ENCODE measurements around the gene CNTRL. TPM values are rescaled to one million over a fixed set of nuclear protein-coding genes. Genes with fewer than 3 reads are reported as not detected.

The CNTRL gene
- total RNA-seq, 1 experiment from 2014 or later = 44.9 TPM

GRCh38 chr9:121210536-121210935 is 135.8 kb downstream of the CNTRL start:
- Histone ChIP-seq H3F3A (ENCODE audit: insufficient read depth, low read depth) (no peaks in the 10 kb centered on the region; the same call in 1 of the 2 replicates), H3K4me3 (no peak overlapping the region), H3K79me2 (ENCODE audit: low read depth) (no peaks in the 10 kb centered on the region), H3K36me3 (ENCODE audit: low read depth) (no peaks in the 10 kb centered on the region), H3K4me2 (no peak overlapping the region), H2AFZ (no peak overlapping the region), H3K27ac (no peak overlapping the region), H3K27me3 (ENCODE audit: insufficient read depth, low read depth) (no peaks in the 10 kb centered on the region), H3K9me2 (ENCODE audit: insufficient read depth) (no peaks in the 10 kb centered on the region), H3K9me3 (ENCODE audit: insufficient read depth, low read depth) (no peaks in the 10 kb centered on the region), H4K20me1 (ENCODE audit: insufficient read depth) (no peaks in the 10 kb centered on the region), H3K4me1 (replicated peaks; ENCODE audit: insufficient read depth) (peaks cover 5% of the 10 kb centered on the region; the same call in 1 of the 2 replicates)
- intact Hi-C loops (cut with micrococcal nuclease; ENCODE audit: unreplicated experiment) = no loop called here
- no peak for DNase-seq
- ChIA-PET CTCF (no interaction called here), POLR2A (ENCODE audit: unreplicated experiment) (no interaction called here)
- BruUV-seq (replicated peaks) = no TSS peak
- TF ChIP-seq CTCF (conservative IDR thresholded peaks at IDR 0.05) (no peak), EZH2 (IDR thresholded peaks at IDR 0.05; ENCODE audit: low read depth) (no peak)

GRCh38 chr9:121213136-121213806 is 138.5 kb downstream of the CNTRL start:
- H3K27me3 ChIP-seq (ENCODE audit: insufficient read depth, low read depth) = no peaks in the 10 kb centered on the region
- H2AFZ ChIP-seq = no peak overlapping the region
- H3K4me3 ChIP-seq = no peak overlapping the region
- H3K27ac ChIP-seq = no peak overlapping the region
- no TSS peak for BruUV-seq (replicated peaks)
- peak; percentile 78 to 94 for DNase-seq
- ChIA-PET POLR2A (ENCODE audit: unreplicated experiment) (no interaction called here), CTCF (interaction anchor here (0.6 to 0.8 kb wide), 4 partner anchors 14 to 107 kb away, joined by 3 to 10 read pairs (median 4); no protein-coding TSS in a partner anchor)
- H3F3A ChIP-seq (ENCODE audit: insufficient read depth, low read depth) = no peaks in the 10 kb centered on the region
- no peaks in the 10 kb centered on the region for H3K36me3 ChIP-seq (ENCODE audit: low read depth)
- H3K9me2 ChIP-seq (ENCODE audit: insufficient read depth) = no peaks in the 10 kb centered on the region
- no peaks in the 10 kb centered on the region for H3K79me2 ChIP-seq (ENCODE audit: low read depth)
- peaks cover 5% of the 10 kb centered on the region; the same call in 1 of the 2 replicates for H3K4me1 ChIP-seq (replicated peaks; ENCODE audit: insufficient read depth)
- no peaks in the 10 kb centered on the region for H3K9me3 ChIP-seq (ENCODE audit: insufficient read depth, low read depth)
- no peak for TF ChIP-seq EZH2 (IDR thresholded peaks at IDR 0.05; ENCODE audit: low read depth)
- peak; percentile 95 for TF ChIP-seq CTCF (conservative IDR thresholded peaks at IDR 0.05)
- no peaks in the 10 kb centered on the region for H4K20me1 ChIP-seq (ENCODE audit: insufficient read depth)
- intact Hi-C loops (cut with micrococcal nuclease; ENCODE audit: unreplicated experiment) = loop anchor here (1.0 to 2.0 kb wide), 7 partner anchors 65 to 456 kb away; no protein-coding TSS in a partner anchor
- peak overlapping the region; percentile 20; the same call in 1 of the 2 replicates for H3K4me2 ChIP-seq

GRCh38 chr9:121214005-121214404 is 139.2 kb downstream of the CNTRL start:
- POLR2A ChIA-PET (ENCODE audit: unreplicated experiment) = no interaction called here
- H2AFZ ChIP-seq = no peak overlapping the region

More at GRCh38 chr9:121214005-121214404, 139.2 kb downstream of the CNTRL start:
- no peak for TF ChIP-seq EZH2 (IDR thresholded peaks at IDR 0.05; ENCODE audit: low read depth)
- TF ChIP-seq CTCF (conservative IDR thresholded peaks at IDR 0.05) = no peak
- Histone ChIP-seq H3K4me2 (no peak overlapping the region), H3K79me2 (ENCODE audit: low read depth) (no peaks in the 10 kb centered on the region), H3K9me3 (ENCODE audit: insufficient read depth, low read depth) (no peaks in the 10 kb centered on the region), H3K27me3 (ENCODE audit: insufficient read depth, low read depth) (no peaks in the 10 kb centered on the region), H3F3A (ENCODE audit: insufficient read depth, low read depth) (no peaks in the 10 kb centered on the region), H3K4me3 (no peak overlapping the region), H3K4me1 (replicated peaks; ENCODE audit: insufficient read depth) (peaks cover 5% of the 10 kb centered on the region; the same call in 1 of the 2 replicates), H3K9me2 (ENCODE audit: insufficient read depth) (no peaks in the 10 kb centered on the region), H3K36me3 (ENCODE audit: low read depth) (no peaks in the 10 kb centered on the region), H3K27ac (no peak overlapping the region), H4K20me1 (ENCODE audit: insufficient read depth) (no peaks in the 10 kb centered on the region)
- intact Hi-C loops (cut with micrococcal nuclease; ENCODE audit: unreplicated experiment) = no loop called here
- no TSS peak for BruUV-seq (replicated peaks)
- CTCF ChIA-PET = interaction anchor here (0.6 to 0.7 kb wide), 3 partner anchors 13 to 75 kb away, joined by 3 to 5 read pairs (median 4); no protein-coding TSS in a partner anchor
- DNase-seq = no peak

All from PC-9 (cell line).